ENCODE results near the gene FANCE.
A peak's percentile ranks its signal among the peaks of the same experiment; 100 is the strongest.

FANCE gene

GRCh38 chr6:35496841-35497570 is 44.9 kb downstream of the FANCE start, which contains the start of gene TEAD3:
Gene TEAD3, minus strand, starts transcription at chr6:35497079.
- peak within 1 kb of the TSS; percentile 61 for H3K27ac ChIP-seq (ENCODE audit: low read length)

GRCh38 chr6:35497571-35498421 is 45.7 kb downstream of the FANCE start:
- no peaks in the 10 kb centered on the region for H3K36me3 ChIP-seq (ENCODE audit: control insufficient read depth, low read depth, low read length)
- H3K27ac ChIP-seq (ENCODE audit: low read length): peak overlapping the region; percentile 61
- peaks cover 21% of the 10 kb centered on the region for H3K27me3 ChIP-seq (ENCODE audit: control insufficient read depth, insufficient read depth, low read length)
- H3K9me3 ChIP-seq (ENCODE audit: control insufficient read depth, low read depth, low read length): no peaks in the 10 kb centered on the region
- H3K9ac ChIP-seq (ENCODE audit: low read length): peak overlapping the region; percentile 91
- H3K4me1 ChIP-seq (ENCODE audit: control insufficient read depth, low read depth, low read length): peaks cover 38% of the 10 kb centered on the region
- H3K4me3 ChIP-seq (ENCODE audit: low read length): peak overlapping the region; percentile 73

More at GRCh38 chr6:35496841-35497570, 44.9 kb downstream of the FANCE start, which contains the start of gene TEAD3:
- Histone ChIP-seq H3K27me3 (ENCODE audit: control insufficient read depth, insufficient read depth, low read length) (peaks cover 21% of the 10 kb centered on the region), H3K9me3 (ENCODE audit: control insufficient read depth, low read depth, low read length) (no peaks in the 10 kb centered on the region), H3K4me1 (ENCODE audit: control insufficient read depth, low read depth, low read length) (peaks cover 46% of the 10 kb centered on the region), H3K9ac (ENCODE audit: low read length) (peak within 1 kb of the TSS; percentile 91), H3K36me3 (ENCODE audit: control insufficient read depth, low read depth, low read length) (no peaks in the 10 kb centered on the region), H3K4me3 (ENCODE audit: low read length) (peak within 1 kb of the TSS; percentile 73)

GRCh38 chr6:35498422-35499067 is 46.4 kb downstream of the FANCE start:
- H3K4me1 ChIP-seq (ENCODE audit: control insufficient read depth, low read depth, low read length): peaks cover 31% of the 10 kb centered on the region
- H3K27me3 ChIP-seq (ENCODE audit: control insufficient read depth, insufficient read depth, low read length): peaks cover 21% of the 10 kb centered on the region
- peak overlapping the region; percentile 91 for H3K9ac ChIP-seq (ENCODE audit: low read length)
- H3K4me3 ChIP-seq (ENCODE audit: low read length): peak overlapping the region; percentile 73
- no peaks in the 10 kb centered on the region for H3K36me3 ChIP-seq (ENCODE audit: control insufficient read depth, low read depth, low read length)
- no peak overlapping the region for H3K27ac ChIP-seq (ENCODE audit: low read length)
- no peaks in the 10 kb centered on the region for H3K9me3 ChIP-seq (ENCODE audit: control insufficient read depth, low read depth, low read length)

GRCh38 chr6:35499372-35499771 is 47.2 kb downstream of the FANCE start:
- Histone ChIP-seq H3K9me3 (ENCODE audit: control insufficient read depth, low read depth, low read length) (no peaks in the 10 kb centered on the region), H3K4me1 (ENCODE audit: control insufficient read depth, low read depth, low read length) (peaks cover 24% of the 10 kb centered on the region), H3K9ac (ENCODE audit: low read length) (no peak overlapping the region), H3K4me3 (ENCODE audit: low read length) (no peak overlapping the region), H3K27ac (ENCODE audit: low read length) (no peak overlapping the region), H3K27me3 (ENCODE audit: control insufficient read depth, insufficient read depth, low read length) (peaks cover 21% of the 10 kb centered on the region), H3K36me3 (ENCODE audit: control insufficient read depth, low read depth, low read length) (no peaks in the 10 kb centered on the region)

- no peaks in the 10 kb centered on the region for H3K36me3 ChIP-seq (ENCODE audit: control insufficient read depth, low read depth, low read length)
- no peaks in the 10 kb centered on the region for H3K9me3 ChIP-seq (ENCODE audit: control insufficient read depth, low read depth, low read length)
- peaks cover 13% of the 10 kb centered on the region for H3K4me1 ChIP-seq (ENCODE audit: control insufficient read depth, low read depth, low read length)
- H3K9ac ChIP-seq (ENCODE audit: low read length): no peak overlapping the region
- H3K27me3 ChIP-seq (ENCODE audit: control insufficient read depth, insufficient read depth, low read length): peaks cover 17% of the 10 kb centered on the region
- no peak overlapping the region for H3K4me3 ChIP-seq (ENCODE audit: low read length)
- no peak overlapping the region for H3K27ac ChIP-seq (ENCODE audit: low read length)
Measured at GRCh38 chr6:35500782-35501181, 48.6 kb downstream of the FANCE start.

GRCh38 chr6:35501784-35502183 is 49.6 kb downstream of the FANCE start:
- Histone ChIP-seq H3K27me3 (ENCODE audit: control insufficient read depth, insufficient read depth, low read length) (peaks cover 14% of the 10 kb centered on the region), H3K36me3 (ENCODE audit: control insufficient read depth, low read depth, low read length) (no peaks in the 10 kb centered on the region), H3K9me3 (ENCODE audit: control insufficient read depth, low read depth, low read length) (no peaks in the 10 kb centered on the region), H3K4me1 (ENCODE audit: control insufficient read depth, low read depth, low read length) (peaks cover 20% of the 10 kb centered on the region), H3K27ac (ENCODE audit: low read length) (no peak overlapping the region), H3K9ac (ENCODE audit: low read length) (no peak overlapping the region), H3K4me3 (ENCODE audit: low read length) (no peak overlapping the region)

- Histone ChIP-seq H3K9ac (ENCODE audit: low read length) (no peak overlapping the region), H3K4me3 (ENCODE audit: low read length) (no peak overlapping the region), H3K27ac (ENCODE audit: low read length) (no peak overlapping the region), H3K4me1 (ENCODE audit: control insufficient read depth, low read depth, low read length) (peaks cover 22% of the 10 kb centered on the region), H3K9me3 (ENCODE audit: control insufficient read depth, low read depth, low read length) (no peaks in the 10 kb centered on the region), H3K27me3 (ENCODE audit: control insufficient read depth, insufficient read depth, low read length) (peaks cover 9% of the 10 kb centered on the region), H3K36me3 (ENCODE audit: control insufficient read depth, low read depth, low read length) (no peaks in the 10 kb centered on the region)
Measured at GRCh38 chr6:35503534-35503933, 51.4 kb downstream of the FANCE start.

GRCh38 chr6:35505999-35506412 is 53.9 kb downstream of the FANCE start:
- Histone ChIP-seq H3K9me3 (ENCODE audit: control insufficient read depth, low read depth, low read length) (no peaks in the 10 kb centered on the region), H3K27me3 (ENCODE audit: control insufficient read depth, insufficient read depth, low read length) (no peaks in the 10 kb centered on the region), H3K9ac (ENCODE audit: low read length) (no peak overlapping the region), H3K4me1 (ENCODE audit: control insufficient read depth, low read depth, low read length) (peaks cover 16% of the 10 kb centered on the region), H3K27ac (ENCODE audit: low read length) (no peak overlapping the region), H3K4me3 (ENCODE audit: low read length) (no peak overlapping the region), H3K36me3 (ENCODE audit: control insufficient read depth, low read depth, low read length) (no peaks in the 10 kb centered on the region)

- H3K36me3 ChIP-seq (ENCODE audit: control insufficient read depth, low read depth, low read length): no peaks in the 10 kb centered on the region
Measured at GRCh38 chr6:35506536-35506935, 54.4 kb downstream of the FANCE start.

GRCh38 chr6:35507221-35507620 is 55.1 kb downstream of the FANCE start:
- H3K27me3 ChIP-seq (ENCODE audit: control insufficient read depth, insufficient read depth, low read length): peaks cover 5% of the 10 kb centered on the region
- H3K4me1 ChIP-seq (ENCODE audit: control insufficient read depth, low read depth, low read length): peaks cover 19% of the 10 kb centered on the region
- no peak overlapping the region for H3K4me3 ChIP-seq (ENCODE audit: low read length)
- H3K27ac ChIP-seq (ENCODE audit: low read length): no peak overlapping the region
- H3K36me3 ChIP-seq (ENCODE audit: control insufficient read depth, low read depth, low read length): no peaks in the 10 kb centered on the region
- H3K9me3 ChIP-seq (ENCODE audit: control insufficient read depth, low read depth, low read length): no peaks in the 10 kb centered on the region
- H3K9ac ChIP-seq (ENCODE audit: low read length): no peak overlapping the region

More at GRCh38 chr6:35506536-35506935, 54.4 kb downstream of the FANCE start:
- no peak overlapping the region for H3K9ac ChIP-seq (ENCODE audit: low read length)
- H3K27me3 ChIP-seq (ENCODE audit: control insufficient read depth, insufficient read depth, low read length): peaks cover 5% of the 10 kb centered on the region
- H3K27ac ChIP-seq (ENCODE audit: low read length): no peak overlapping the region
- H3K4me3 ChIP-seq (ENCODE audit: low read length): no peak overlapping the region
- H3K4me1 ChIP-seq (ENCODE audit: control insufficient read depth, low read depth, low read length): peaks cover 19% of the 10 kb centered on the region
- no peaks in the 10 kb centered on the region for H3K9me3 ChIP-seq (ENCODE audit: control insufficient read depth, low read depth, low read length)

- Histone ChIP-seq H3K27me3 (ENCODE audit: control insufficient read depth, insufficient read depth, low read length) (peaks cover 5% of the 10 kb centered on the region), H3K4me1 (ENCODE audit: control insufficient read depth, low read depth, low read length) (peaks cover 24% of the 10 kb centered on the region)
Measured at GRCh38 chr6:35508027-35508426, 55.9 kb downstream of the FANCE start.

More at GRCh38 chr6:35508027-35508426, 55.9 kb downstream of the FANCE start:
- no peak overlapping the region for H3K27ac ChIP-seq (ENCODE audit: low read length)
- H3K36me3 ChIP-seq (ENCODE audit: control insufficient read depth, low read depth, low read length): no peaks in the 10 kb centered on the region
- no peak overlapping the region for H3K9ac ChIP-seq (ENCODE audit: low read length)
- no peaks in the 10 kb centered on the region for H3K9me3 ChIP-seq (ENCODE audit: control insufficient read depth, low read depth, low read length)
- no peak overlapping the region for H3K4me3 ChIP-seq (ENCODE audit: low read length)
